H9 (cell line): ENCODE measurements around the gene TLE4. TPM values are rescaled to one million over a fixed set of nuclear protein-coding genes. Genes with fewer than 3 reads are reported as not detected.

Source experiments
- DNase-seq: peaks from one replicate; pipeline ENCODE4 v3.0.0-alpha.2; 2017
- H2AFZ ChIP-seq: one replicate; pipeline ENCODE4 v1.6.1; 2013; ENCODE audit warnings: mild to moderate bottlenecking, low read length, control low read depth, moderate library complexity
- H2AK5ac ChIP-seq: 2 replicates; pipeline ENCODE4 v1.6.1; 2013; ENCODE audit warnings: low read length, control low read depth, mixed read lengths; ENCODE audit not compliant: insufficient read length
- H2BK120ac ChIP-seq: one replicate; pipeline ENCODE4 v1.6.1; 2013; ENCODE audit warnings: low read depth, mild to moderate bottlenecking, low read length, control low read depth, inconsistent platforms; ENCODE audit not compliant: poor library complexity, severe bottlenecking
- H2BK12ac ChIP-seq: 2 replicates; pipeline ENCODE4 v1.6.1; 2013; ENCODE audit warnings: low read length, control low read depth, mixed read lengths, low read depth; ENCODE audit not compliant: insufficient read length
- H2BK15ac ChIP-seq: 2 replicates; pipeline ENCODE4 v1.6.1; 2013; ENCODE audit warnings: low read depth, low read length, control low read depth
- H2BK20ac ChIP-seq: one replicate; pipeline ENCODE4 v1.6.1; 2013; ENCODE audit warnings: low read depth, mild to moderate bottlenecking, low read length, control low read depth, inconsistent platforms; ENCODE audit not compliant: poor library complexity, severe bottlenecking
- H2BK5ac ChIP-seq: 2 replicates; pipeline ENCODE4 v1.6.1; 2013; ENCODE audit warnings: low read length, control low read depth, mixed read lengths; ENCODE audit not compliant: insufficient read length
- H3K14ac ChIP-seq: 2 replicates; pipeline ENCODE4 v1.6.1; 2013; ENCODE audit warnings: low read length, control low read depth; ENCODE audit not compliant: insufficient read depth
- H3K18ac ChIP-seq: 2 replicates; pipeline ENCODE4 v1.6.1; 2013; ENCODE audit warnings: low read depth, mild to moderate bottlenecking, mixed read lengths, low read length, control low read depth; ENCODE audit not compliant: insufficient read length
- H3K23ac ChIP-seq: 2 replicates; pipeline ENCODE4 v1.6.1; 2013; ENCODE audit warnings: low read length, control low read depth, mixed read lengths, low read depth; ENCODE audit not compliant: insufficient read length
- H3K23me2 ChIP-seq: 2 replicates; pipeline ENCODE4 v1.6.1; 2013; ENCODE audit warnings: low read depth, mild to moderate bottlenecking, mixed read lengths, low read length, control low read depth; ENCODE audit not compliant: insufficient read length, poor library complexity, severe bottlenecking
- H3K27ac ChIP-seq: 2 replicates; pipeline ENCODE4 v1.5.1; 2013; ENCODE audit warnings: low read length, control low read depth, mixed read lengths, low read depth; ENCODE audit not compliant: insufficient read length
- H3K27me3 ChIP-seq: 2 replicates; pipeline ENCODE4 v1.6.1; 2013; ENCODE audit warnings: low read length, control low read depth, inconsistent platforms; ENCODE audit not compliant: insufficient read depth
- H3K4ac ChIP-seq: 2 replicates; pipeline ENCODE4 v1.6.1; 2013; ENCODE audit warnings: low read depth, mild to moderate bottlenecking, control low read depth, inconsistent platforms, low read length, moderate library complexity
- H3K4me1 ChIP-seq: 2 replicates; pipeline ENCODE4 v1.6.1; 2013; ENCODE audit warnings: low read length, control low read depth, inconsistent platforms; ENCODE audit not compliant: insufficient read depth
- H3K4me2 ChIP-seq: 2 replicates; pipeline ENCODE4 v1.6.1; 2013; ENCODE audit warnings: low read length, control low read depth, mixed read lengths; ENCODE audit not compliant: insufficient read length, insufficient read depth
- H3K56ac ChIP-seq: 2 replicates; pipeline ENCODE4 v1.6.1; 2013; ENCODE audit warnings: low read depth, mild to moderate bottlenecking, mixed read lengths, low read length, control low read depth; ENCODE audit not compliant: insufficient read length
- H3K79me1 ChIP-seq: 2 replicates; pipeline ENCODE4 v1.6.1; 2013; ENCODE audit warnings: low read depth, mild to moderate bottlenecking, moderate library complexity, low read length, control low read depth, inconsistent platforms; ENCODE audit not compliant: insufficient read depth, poor library complexity, severe bottlenecking
- H3K79me2 ChIP-seq: 2 replicates; pipeline ENCODE4 v1.6.1; 2013; ENCODE audit warnings: low read length, control low read depth, inconsistent platforms; ENCODE audit not compliant: insufficient read depth
- H3K9ac ChIP-seq: 2 replicates; pipeline ENCODE4 v1.6.1; 2013; ENCODE audit warnings: low read length, control low read depth, mixed read lengths; ENCODE audit not compliant: insufficient read length; ENCODE audit errors: extremely low read depth
- H3K9me3 ChIP-seq: one replicate; pipeline ENCODE4 v1.6.1; 2013; ENCODE audit warnings: low read depth, low read length, inconsistent platforms; ENCODE audit not compliant: control insufficient read depth
- H3T11ph ChIP-seq: one replicate; pipeline ENCODE4 v1.6.1; 2013; ENCODE audit warnings: mild to moderate bottlenecking, low read length, control low read depth, inconsistent platforms
- H4K20me1 ChIP-seq: one replicate; pipeline ENCODE4 v1.6.1; 2013; ENCODE audit not compliant: control insufficient read depth, insufficient read length, insufficient read depth
- H4K5ac ChIP-seq: 2 replicates; pipeline ENCODE4 v1.6.1; 2013; ENCODE audit warnings: low read depth, mild to moderate bottlenecking, mixed read lengths, low read length, control low read depth; ENCODE audit not compliant: insufficient read length
- H4K8ac ChIP-seq: replicated peaks from 2 replicates; pipeline ENCODE4 v1.6.1; 2013; ENCODE audit warnings: low read length, control low read depth, mixed read lengths, low read depth; ENCODE audit not compliant: insufficient read length
- H4K91ac ChIP-seq: 2 replicates; pipeline ENCODE4 v1.6.1; 2013; ENCODE audit warnings: low read depth, mild to moderate bottlenecking, moderate library complexity, mixed read lengths, low read length, control low read depth; ENCODE audit not compliant: insufficient read length
- H3K27ac Mint-ChIP-seq, 3 experiments: 2 replicates in 2 of 3; 3 replicates in 1 of 3; pipeline ENCODE4 v1.8.0; 2020 to 2021; ENCODE audit warnings: mixed read lengths in 3 of 3, mild to moderate bottlenecking in 1 of 3, moderate library complexity in 1 of 3
- H3K27me3 Mint-ChIP-seq: 2 replicates; pipeline ENCODE4 v1.8.0; 2021; ENCODE audit warnings: low read depth, mild to moderate bottlenecking, moderate library complexity, mixed read lengths
- H3K36me3 Mint-ChIP-seq, 3 experiments: 2 replicates in 2 of 3; 3 replicates in 1 of 3; pipeline ENCODE4 v1.8.0; 2020 to 2021; ENCODE audit warnings: low read depth in 3 of 3, mixed read lengths in 3 of 3; ENCODE audit not compliant: insufficient read depth in 1 of 3
- H3K4me1 Mint-ChIP-seq, 2 experiments: 2 replicates each; pipeline ENCODE4 v1.8.0; 2020; ENCODE audit warnings: mixed read lengths in 2 of 2
- H3K4me3 Mint-ChIP-seq, 2 experiments: 2 replicates in 1 of 2; 3 replicates in 1 of 2; pipeline ENCODE4 v1.8.0; 2020 to 2021; ENCODE audit warnings: mild to moderate bottlenecking in 2 of 2, mixed read lengths in 2 of 2, moderate library complexity in 1 of 2
- H3K9me3 Mint-ChIP-seq, 2 experiments: 2 replicates in 1 of 2; 3 replicates in 1 of 2; pipeline ENCODE4 v1.8.0; 2020; ENCODE audit warnings: mild to moderate bottlenecking in 2 of 2, mixed read lengths in 2 of 2, moderate library complexity in 1 of 2
- CTCF ChIP-seq: fragments of 200-600 bp; sonication (generic); conservative IDR thresholded peaks from 3 replicates; pipeline ENCODE4 v1.8.0; 2021; ENCODE audit warnings: antibody characterized with exemption, mild to moderate bottlenecking
- WGBS: extraction: QIAGEN DNeasy Blood & Tissue Kit; methylation state at CpG from one replicate; pipeline ENCODE4 v1.1.7; 2013; ENCODE audit warnings: missing lambda C conversion rate, low lambda C conversion rate, mixed read lengths; ENCODE audit not compliant: insufficient read length; ENCODE audit errors: extremely low coverage; 5-methylcytosine and 5-hydroxymethylcytosine counted together
- total RNA-seq: library from RNA; stranded (reverse); gene quantifications from 2 replicates; pipeline ENCODE4 v1.2.1, GENCODE V29; 2021

TLE4 gene
- total RNA-seq, 1 experiment from 2014 or later = 35.1 TPM

DNA sequence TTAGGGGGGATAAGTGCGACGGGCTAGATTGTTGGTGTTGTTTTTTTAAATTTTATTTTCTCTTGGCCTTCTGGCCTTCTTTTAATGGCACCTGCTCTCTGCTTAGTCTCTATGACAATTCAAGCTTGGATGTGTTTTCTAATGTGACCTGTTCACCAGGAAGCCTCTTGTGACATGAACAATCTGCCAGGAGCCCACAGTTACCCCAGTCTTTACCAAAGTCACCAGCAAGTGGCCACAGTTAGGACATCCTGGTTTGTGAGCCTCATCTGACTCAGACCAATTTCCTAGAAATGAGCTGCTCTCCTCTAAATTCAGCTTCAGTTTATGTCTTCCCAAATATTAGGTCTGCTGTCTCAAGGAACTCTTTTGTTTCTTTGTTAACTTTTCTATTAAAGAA is 135.8 kb downstream of the TLE4 start:
- H3K9me3 ChIP-seq = no peaks in the 10 kb centered on the region
- no peak overlapping the region for H3K4ac ChIP-seq
- no peaks in the 10 kb centered on the region for H3K79me2 ChIP-seq

More for the DNA sequence above, 135.8 kb downstream of the TLE4 start:
- Mint-ChIP-seq H3K4me1 (peaks cover 22% of the 10 kb centered on the region in 2 experiments), H3K9me3 (no peaks in the 10 kb centered on the region), H3K36me3 (peaks cover 15 to 56% (median 48%) of the 10 kb centered on the region in 3 experiments; a peak in 6 of 7 replicates), H3K4me3 (no peak overlapping the region), H3K27me3 (no peaks in the 10 kb centered on the region), H3K27ac (no peak overlapping the region; a peak in 1 of 7 replicates)
- no peak overlapping the region for H2BK20ac ChIP-seq
- no peak overlapping the region for H3K4me2 ChIP-seq
- H3K23me2 ChIP-seq = no peaks in the 10 kb centered on the region
- no peak overlapping the region for H2BK12ac ChIP-seq
- H2BK5ac ChIP-seq = no peak overlapping the region
- no peak overlapping the region for H3K56ac ChIP-seq
- H4K8ac ChIP-seq = no peak overlapping the region
- H2BK15ac ChIP-seq = no peak overlapping the region
- H4K91ac ChIP-seq = no peak overlapping the region
- H4K5ac ChIP-seq = no peak overlapping the region
- DNase-seq = no peak
- H3K18ac ChIP-seq = no peak overlapping the region
- H3T11ph ChIP-seq = no peak overlapping the region
- H2AK5ac ChIP-seq = no peak overlapping the region
- H3K23ac ChIP-seq = no peak overlapping the region
- no peaks in the 10 kb centered on the region for H3K27me3 ChIP-seq
- H2AFZ ChIP-seq = no peak overlapping the region
- H3K79me1 ChIP-seq = no peaks in the 10 kb centered on the region
- H4K20me1 ChIP-seq = no peaks in the 10 kb centered on the region
- H3K27ac ChIP-seq = no peak overlapping the region
- no peak overlapping the region for H2BK120ac ChIP-seq
- no peak overlapping the region for H3K14ac ChIP-seq
- no CpG with 5 or more reads among the region's 2 CpGs for WGBS
- TF ChIP-seq CTCF = no peak
- H3K9ac ChIP-seq = no peak overlapping the region
- no peaks in the 10 kb centered on the region; the same call in 1 of the 2 replicates for H3K4me1 ChIP-seq
